ENCODE data around the gene TCTA.

Gene TCTA

DNA sequence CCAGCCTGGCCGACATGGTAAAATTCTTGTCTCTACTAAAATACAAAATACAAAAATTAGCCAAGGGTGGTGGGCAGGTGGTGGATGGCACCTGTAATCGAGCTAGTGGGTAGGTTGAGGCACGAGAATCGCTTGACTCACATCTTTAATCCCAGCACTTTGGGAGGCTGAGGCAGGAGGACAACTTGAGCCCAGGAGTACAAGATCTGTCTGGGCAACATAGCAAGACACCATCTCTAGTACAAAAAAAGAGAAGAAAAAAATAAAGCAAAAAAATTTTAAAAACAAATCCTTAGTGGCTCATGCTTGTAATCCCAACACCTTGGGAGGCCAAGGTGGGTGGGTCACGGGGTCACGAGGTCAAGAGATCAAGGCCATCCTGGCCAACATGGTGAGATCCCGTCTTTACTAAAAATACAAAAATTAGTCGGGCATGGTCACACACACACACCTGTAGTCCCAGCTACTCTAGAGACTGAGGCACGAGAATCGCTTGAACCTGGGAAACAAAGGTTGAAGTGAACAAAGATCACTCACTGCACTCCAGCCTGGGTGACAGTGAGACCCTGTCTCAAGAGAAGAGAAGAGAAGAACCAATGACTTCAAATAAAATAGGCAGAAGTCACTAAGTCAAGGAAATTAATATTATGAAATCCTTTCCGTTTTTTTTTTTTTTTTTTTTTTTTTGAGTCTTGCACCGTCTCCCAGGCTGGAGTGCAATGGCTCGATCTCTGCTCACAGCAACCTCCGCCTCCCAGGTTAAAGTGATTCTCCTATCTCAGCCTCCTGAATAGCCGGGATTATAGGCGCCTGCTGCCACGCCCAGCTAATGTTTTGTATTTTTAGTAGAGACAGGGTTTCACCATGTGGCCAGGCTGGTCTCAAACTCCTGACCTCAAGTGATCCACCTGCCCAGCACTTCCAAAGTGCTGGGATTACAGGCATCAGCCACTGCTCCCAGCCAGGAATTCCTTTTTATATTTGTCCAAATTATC lies 5.4 kb upstream of the TCTA start:
- H3K4me3 ChIP-seq (ENCODE audit: low read length): no peak overlapping the region
- no peak for DNase-seq (ENCODE audit: low read depth, low spot score)

DNA sequence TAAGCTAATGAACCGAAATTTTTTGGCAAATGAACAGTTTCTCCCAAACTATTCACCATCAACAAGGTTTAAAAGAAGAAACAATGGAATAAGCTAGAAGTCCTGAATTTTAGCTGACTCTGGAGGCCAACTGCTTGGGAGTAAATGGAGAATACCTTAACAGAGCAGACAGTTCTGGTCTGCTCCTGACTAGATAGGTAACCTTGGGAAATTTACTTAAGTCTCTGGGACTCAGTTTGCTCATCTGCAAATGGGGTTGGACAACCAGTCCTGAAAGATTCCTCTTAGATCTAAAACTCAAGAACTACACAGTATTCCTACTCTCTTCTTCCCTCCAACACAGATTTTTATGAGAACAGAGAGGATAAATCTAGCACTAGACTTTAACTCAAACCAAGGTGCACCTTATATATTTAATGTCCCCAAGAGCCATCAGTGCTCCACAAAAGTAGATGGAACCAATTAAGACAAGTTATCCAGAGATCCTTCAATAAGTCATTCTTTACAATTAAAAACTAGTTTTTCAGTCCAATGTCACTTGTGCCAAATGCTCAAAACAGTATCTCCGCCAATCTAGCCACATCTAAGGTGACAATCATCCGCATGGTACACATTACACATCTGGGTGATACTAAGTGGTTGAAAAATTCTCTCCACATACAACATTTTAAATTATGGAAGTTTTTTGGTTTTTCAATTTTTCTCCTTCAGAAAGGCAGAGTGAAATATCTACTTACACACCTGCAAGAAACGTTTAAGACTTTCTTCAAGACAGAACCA lies 2.0 kb upstream of the TCTA start:
- DNase-seq (ENCODE audit: low read depth, low spot score): no peak
- peak overlapping the region; percentile 96 for H3K4me3 ChIP-seq (ENCODE audit: low read length)

- no peak for DNase-seq (ENCODE audit: low read depth, low spot score)
These were observed 1.2 kb upstream of the TCTA start for GRCh38 chr3:49410846-49411534.

DNA sequence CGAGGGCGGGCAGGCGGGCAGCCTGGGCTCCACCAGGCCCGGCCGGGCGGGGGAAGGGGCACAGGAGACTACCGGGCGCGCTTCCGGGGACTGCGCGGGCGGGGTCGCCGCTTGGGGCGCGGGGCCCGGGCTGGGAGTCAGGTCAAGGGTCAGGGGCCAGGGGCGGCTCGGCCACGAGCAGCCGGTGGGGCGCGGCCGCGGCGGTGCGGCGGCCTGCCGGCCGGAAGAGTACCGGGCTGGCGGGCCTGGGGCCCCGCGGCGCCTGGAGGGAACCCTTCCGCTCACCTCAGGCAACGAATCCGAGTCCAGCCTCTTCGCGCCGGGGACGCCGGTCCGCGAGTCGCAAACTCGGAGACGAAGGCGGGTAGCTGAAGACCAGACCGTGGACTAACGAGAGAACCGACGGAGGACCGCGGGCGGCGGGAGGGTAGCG lies 672 bp upstream of the TCTA start:
- DNase-seq (ENCODE audit: low read depth, low spot score): no peak
- H3K4me3 ChIP-seq (ENCODE audit: low read length): peak overlapping the region; percentile 96

More at GRCh38 chr3:49410846-49411534, 1.2 kb upstream of the TCTA start:
- peak overlapping the region; percentile 96 for H3K4me3 ChIP-seq (ENCODE audit: low read length)

GRCh38 chr3:49412632-49413337 lies 562 bp downstream of the TCTA start:
- H3K4me3 ChIP-seq (ENCODE audit: low read length): peak overlapping the region; percentile 96
- DNase-seq (ENCODE audit: low read depth, low spot score): no peak

DNA sequence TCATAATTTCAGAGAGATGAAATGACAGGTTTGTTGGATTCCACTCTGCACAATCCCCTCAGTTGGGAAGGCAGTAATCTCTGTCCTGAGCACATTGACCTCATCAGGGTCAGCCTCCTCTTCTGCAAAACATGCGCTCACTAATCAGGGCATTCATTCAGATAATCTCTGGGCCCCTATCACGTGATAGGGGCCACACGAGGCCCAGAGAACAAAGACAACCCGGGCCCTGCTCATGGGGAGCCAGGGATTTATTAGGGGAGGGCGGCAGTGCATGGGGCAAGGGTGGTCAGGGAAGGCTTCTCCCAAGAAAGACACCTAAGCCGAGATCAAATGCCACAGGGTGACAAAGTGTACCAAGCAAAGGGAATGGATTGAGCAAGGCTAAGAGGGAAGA lies 1.1 kb downstream of the TCTA start:
- DNase-seq (ENCODE audit: low read depth, low spot score): no peak
- H3K4me3 ChIP-seq (ENCODE audit: low read length): peak overlapping the region; percentile 96

- DNase-seq (ENCODE audit: low read depth, low spot score): no peak
- H3K4me3 ChIP-seq (ENCODE audit: low read length): no peak overlapping the region
These were observed 2.5 kb downstream of the TCTA start for GRCh38 chr3:49414753-49415152.

DNA sequence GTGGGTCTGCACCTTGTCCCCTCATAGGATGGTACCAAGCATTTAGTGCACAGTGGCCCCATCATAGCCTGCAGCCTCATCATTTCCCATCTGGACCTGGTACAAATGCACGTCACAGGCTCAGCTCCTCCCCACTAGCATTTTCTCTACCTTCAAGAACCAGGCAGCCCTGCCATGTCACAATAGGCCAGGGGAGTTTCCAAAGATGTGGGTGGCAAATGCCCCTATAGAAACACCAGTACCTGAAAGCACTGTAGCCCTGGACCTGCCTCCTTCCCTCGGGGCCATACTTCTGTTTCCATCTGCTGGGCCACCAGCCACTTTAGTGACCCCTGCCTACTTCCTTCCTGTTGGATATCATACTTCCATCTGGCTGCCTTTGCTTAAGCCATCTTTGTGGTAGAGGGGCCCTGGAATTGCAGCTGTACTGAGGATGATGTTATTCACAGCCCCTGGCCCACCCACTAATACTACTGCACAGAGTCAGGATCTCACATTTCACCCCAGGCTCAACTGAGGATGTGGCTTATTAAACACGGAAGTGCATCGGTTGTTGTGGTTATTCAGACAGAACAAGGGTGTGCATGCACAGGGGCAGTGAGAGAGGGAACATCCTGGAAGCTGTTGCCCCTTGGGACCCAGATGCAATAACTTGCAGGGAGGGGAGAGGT lies 3.8 kb downstream of the TCTA start:
- H3K4me3 ChIP-seq (ENCODE audit: low read length): peak overlapping the region; percentile 16
- peak; percentile 90 for DNase-seq (ENCODE audit: low read depth, low spot score)

- DNase-seq (ENCODE audit: low read depth, low spot score): no peak
- H3K4me3 ChIP-seq (ENCODE audit: low read length): no peak overlapping the region
These were observed 4.6 kb downstream of the TCTA start for GRCh38 chr3:49416867-49417266.

- DNase-seq (ENCODE audit: low read depth, low spot score): no peak
- no peak overlapping the region for H3K4me3 ChIP-seq (ENCODE audit: low read length)
These were observed 5.4 kb downstream of the TCTA start for GRCh38 chr3:49417516-49418120.

GRCh38 chr3:49421890-49422378 lies 9.7 kb downstream of the TCTA start:
- no peak overlapping the region for H3K4me3 ChIP-seq (ENCODE audit: low read length)
- no peak for DNase-seq (ENCODE audit: low read depth, low spot score)

DNA sequence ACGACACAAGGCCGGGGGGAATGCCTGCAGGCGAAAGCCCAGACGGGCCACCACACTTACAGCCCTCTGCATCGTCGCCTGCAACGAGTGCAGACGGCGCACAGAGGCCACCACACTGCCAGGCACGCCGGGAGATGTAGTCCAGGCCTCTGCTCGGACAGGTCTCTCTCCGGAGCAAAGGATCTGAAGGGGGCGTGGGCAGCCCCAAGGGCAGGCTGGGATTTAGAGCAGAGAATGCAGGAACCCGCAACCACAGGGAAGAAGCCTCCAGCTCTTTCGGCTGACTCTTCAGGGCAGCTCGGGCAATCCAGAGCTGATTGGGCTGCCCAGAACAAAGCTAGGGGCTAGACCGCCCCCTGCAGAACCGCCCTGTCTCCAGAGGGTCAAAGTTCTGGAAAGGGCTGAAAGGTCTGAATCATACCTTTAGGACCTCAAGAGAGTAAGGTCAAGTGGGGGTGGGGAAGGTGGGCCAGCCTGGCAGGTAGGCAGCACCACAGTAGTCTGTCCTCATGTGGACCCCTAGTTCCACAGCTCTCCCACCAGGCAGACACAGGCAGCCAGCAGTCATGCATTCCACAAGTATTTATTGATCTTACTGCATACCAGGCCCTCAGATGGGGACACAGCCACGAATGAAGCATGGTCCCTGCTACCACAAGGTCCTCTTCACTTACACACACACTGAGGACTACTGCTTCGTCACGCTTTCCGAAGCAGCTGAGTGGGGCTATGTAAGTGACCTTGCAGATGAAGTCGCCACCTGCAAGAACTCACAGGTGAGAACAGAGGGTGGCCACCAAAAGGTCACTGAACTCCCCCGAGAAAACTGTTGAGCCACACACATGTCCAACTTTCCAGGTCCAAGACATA lies 10.4 kb downstream of the TCTA start, which contains the start of gene AMT:
Gene AMT, minus strand, starts transcription at position 95 of the 870 bp plus-strand sequence. Its CDS starts 23 bp downstream, at position 72.
- no peak for DNase-seq (ENCODE audit: low read depth, low spot score)
- no peak within 1 kb of the TSS for H3K4me3 ChIP-seq (ENCODE audit: low read length)

DNA sequence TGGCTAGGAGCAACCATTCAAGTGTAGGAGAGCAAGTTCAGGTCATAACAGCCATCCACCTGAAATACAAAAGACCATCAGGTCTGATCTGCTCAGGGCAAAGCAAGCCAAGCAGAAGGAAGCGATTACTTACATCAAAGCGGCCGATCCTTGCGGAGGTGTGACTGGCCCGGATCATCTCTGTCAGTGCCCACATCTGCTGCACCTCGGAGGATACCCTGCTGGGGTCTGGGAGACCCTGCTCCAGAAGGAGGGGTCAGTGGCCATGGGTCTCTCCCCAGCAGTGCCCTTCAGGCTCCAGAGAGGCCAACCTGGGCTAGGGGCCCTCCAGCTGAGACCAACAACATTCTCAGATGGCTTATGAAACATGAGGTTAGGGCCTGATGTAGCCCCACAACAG lies 12.6 kb downstream of the TCTA start:
- no peak overlapping the region for H3K4me3 ChIP-seq (ENCODE audit: low read length)
- no peak for DNase-seq (ENCODE audit: low read depth, low spot score)

GRCh38 chr3:49427586-49427985 lies 15.4 kb downstream of the TCTA start:
- no peak overlapping the region for H3K4me3 ChIP-seq (ENCODE audit: low read length)
- DNase-seq (ENCODE audit: low read depth, low spot score): no peak

- DNase-seq (ENCODE audit: low read depth, low spot score): no peak
- peak overlapping the region; percentile 78 for H3K4me3 ChIP-seq (ENCODE audit: low read length)
These were observed 16.5 kb downstream of the TCTA start for GRCh38 chr3:49428752-49429080.

GRCh38 chr3:49434731-49435130 lies 22.5 kb downstream of the TCTA start:
- H3K4me3 ChIP-seq (ENCODE audit: low read length): no peak overlapping the region
- no peak for DNase-seq (ENCODE audit: low read depth, low spot score)

- DNase-seq (ENCODE audit: low read depth, low spot score): no peak
- H3K4me3 ChIP-seq (ENCODE audit: low read length): no peak overlapping the region
These were observed 33.2 kb downstream of the TCTA start for GRCh38 chr3:49445391-49445790.

Measured in Jurkat, Clone E6-1 (cell line).